Esophagus squamous epithelium (tissue), 4 donors: ENCODE results near the gene AADACL4.

Experiments
- POLR2A ChIP-seq, 4 donors: fragments of 450-650 bp; IDR thresholded peaks; one replicate each; pipeline ENCODE4 v1.6.1; 2017; ENCODE audit warnings: antibody characterized with exemption in 4 of 4, mild to moderate bottlenecking in 4 of 4, moderate library complexity in 3 of 4
- TF ChIP-seq, protein P1 (sequence below), 6 experiments: fragments of 450-650 bp in 4 of 6; fragments of 200-600 bp in 2 of 6; sonication (generic) in 2 of 6; IDR thresholded peaks; one replicate each; pipeline ENCODE4 v1.5.1; 2016 to 2019; ENCODE audit warnings: antibody characterized with exemption in 6 of 6, mild to moderate bottlenecking in 4 of 6, moderate library complexity in 4 of 6

DNA sequence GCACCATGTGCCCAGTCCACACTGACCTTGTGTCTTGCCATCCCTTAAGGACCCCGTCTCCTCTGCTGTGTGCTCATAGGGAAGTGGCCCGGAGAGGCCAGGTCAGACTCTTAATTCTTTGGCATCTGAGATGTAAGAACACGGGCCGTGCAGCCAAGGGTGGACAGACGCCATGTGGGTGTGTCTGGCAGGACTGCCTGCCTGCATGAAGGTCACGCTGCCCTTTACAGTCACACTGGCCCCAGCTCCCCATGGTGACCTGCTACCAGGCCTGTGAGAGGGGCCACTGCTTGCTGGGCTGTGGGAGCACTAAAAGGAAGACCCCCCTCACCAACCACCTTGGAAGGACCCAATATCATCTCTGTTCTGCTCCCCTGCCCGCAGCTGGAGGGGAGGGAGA lies 43.5 kb upstream of the AADACL4 start:
- TF ChIP-seq POLR2A (IDR thresholded peaks at IDR 0.05): no peak
- TF ChIP-seq, protein P1, sequence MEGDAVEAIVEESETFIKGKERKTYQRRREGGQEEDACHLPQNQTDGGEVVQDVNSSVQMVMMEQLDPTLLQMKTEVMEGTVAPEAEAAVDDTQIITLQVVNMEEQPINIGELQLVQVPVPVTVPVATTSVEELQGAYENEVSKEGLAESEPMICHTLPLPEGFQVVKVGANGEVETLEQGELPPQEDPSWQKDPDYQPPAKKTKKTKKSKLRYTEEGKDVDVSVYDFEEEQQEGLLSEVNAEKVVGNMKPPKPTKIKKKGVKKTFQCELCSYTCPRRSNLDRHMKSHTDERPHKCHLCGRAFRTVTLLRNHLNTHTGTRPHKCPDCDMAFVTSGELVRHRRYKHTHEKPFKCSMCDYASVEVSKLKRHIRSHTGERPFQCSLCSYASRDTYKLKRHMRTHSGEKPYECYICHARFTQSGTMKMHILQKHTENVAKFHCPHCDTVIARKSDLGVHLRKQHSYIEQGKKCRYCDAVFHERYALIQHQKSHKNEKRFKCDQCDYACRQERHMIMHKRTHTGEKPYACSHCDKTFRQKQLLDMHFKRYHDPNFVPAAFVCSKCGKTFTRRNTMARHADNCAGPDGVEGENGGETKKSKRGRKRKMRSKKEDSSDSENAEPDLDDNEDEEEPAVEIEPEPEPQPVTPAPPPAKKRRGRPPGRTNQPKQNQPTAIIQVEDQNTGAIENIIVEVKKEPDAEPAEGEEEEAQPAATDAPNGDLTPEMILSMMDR (IDR thresholded peaks at IDR 0.05): no peak
